ENCODE results near the gene LRIG3. TPM values are rescaled to one million over a fixed set of nuclear protein-coding genes. Genes with fewer than 3 reads are reported as not detected.

LRIG3 gene
- total and polyA plus RNA-seq, 3 experiments from 2014 or later, result 0.22 TPM; not detected in 2

DNA sequence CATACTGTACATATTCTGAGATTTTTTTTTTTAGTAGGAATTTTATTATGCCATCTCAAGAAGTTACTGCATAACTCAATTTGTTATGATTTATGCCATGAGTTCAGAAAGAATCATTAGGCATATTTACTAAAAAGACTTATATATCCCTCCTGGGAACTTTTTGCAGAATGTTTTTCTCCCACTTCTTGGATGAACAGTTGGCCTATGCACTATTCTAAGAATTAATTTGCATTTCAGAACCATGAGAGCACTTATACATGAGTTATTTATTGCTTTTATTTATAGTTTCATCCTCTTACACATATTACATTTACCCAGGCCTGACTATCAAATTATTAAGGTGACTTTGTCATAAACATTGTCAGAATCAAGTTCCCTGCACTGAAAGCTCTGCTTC is 6.3 kb upstream of the LRIG3 start:
- peaks cover 0 to 7% of the 10 kb centered on the region in 2 donors for H3K27me3 Mint-ChIP-seq
- no peak overlapping the region for H3K27ac Mint-ChIP-seq
- H3K36me3 Mint-ChIP-seq, result no peaks in the 10 kb centered on the region
- no peaks in the 10 kb centered on the region for H3K27me3 ChIP-seq (ENCODE audit: insufficient read depth, low read length, poor library complexity, severe bottlenecking)
- no peaks in the 10 kb centered on the region for H3K9me3 ChIP-seq (ENCODE audit: low read length)
- no peaks in the 10 kb centered on the region for H3K4me1 ChIP-seq (ENCODE audit: insufficient read depth, low read length)
- no peaks in the 10 kb centered on the region for H3K36me3 ChIP-seq (ENCODE audit: insufficient read depth, low read length)
- no peaks in the 10 kb centered on the region for H3K4me1 Mint-ChIP-seq
- CTCF ChIA-PET, result no interaction called here
- no peak for DNase-seq
- H3K27ac ChIP-seq (ENCODE audit: low read depth, low read length), result no peak overlapping the region
- no peak overlapping the region for H3K4me3 Mint-ChIP-seq
- POLR2A ChIA-PET, result no interaction called here
- H3K9me3 Mint-ChIP-seq, result peaks cover 0 to 10% (median 2%) of the 10 kb centered on the region in 5 donors
- H3K4me3 ChIP-seq (ENCODE audit: low read length), result no peak overlapping the region

DNA sequence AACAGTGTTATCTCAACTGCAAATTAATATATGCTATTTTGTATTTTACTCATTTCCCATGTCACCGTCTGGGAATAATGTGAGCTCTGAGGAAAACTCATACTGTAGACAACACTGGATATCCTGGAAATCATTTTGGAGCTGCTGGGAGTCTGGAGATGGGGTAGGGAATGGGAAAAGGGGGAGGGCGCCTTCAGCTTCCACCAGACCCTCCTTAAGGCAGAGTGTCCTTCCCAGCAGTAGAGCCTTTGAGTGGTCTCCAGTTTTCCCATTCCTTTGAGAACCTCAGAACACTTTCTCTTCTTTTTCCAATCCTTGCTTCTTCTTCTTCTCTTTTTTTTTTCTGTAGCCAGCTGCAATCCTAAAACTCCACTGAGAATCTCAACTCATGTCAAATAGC is 5.4 kb upstream of the LRIG3 start:
- no peak for DNase-seq
- ChIA-PET POLR2A (no interaction called here), CTCF (interaction anchor here (0.5 kb wide), 1 partner anchor 8 kb away, joined by 3 read pairs; no protein-coding TSS in a partner anchor)
- no peak overlapping the region for H3K27ac ChIP-seq (ENCODE audit: low read depth, low read length)
- H3K27me3 ChIP-seq (ENCODE audit: insufficient read depth, low read length, poor library complexity, severe bottlenecking), result no peaks in the 10 kb centered on the region
- no peak overlapping the region for H3K4me3 ChIP-seq (ENCODE audit: low read length)
- no peaks in the 10 kb centered on the region for H3K4me1 ChIP-seq (ENCODE audit: insufficient read depth, low read length)
- Mint-ChIP-seq H3K4me1 (peaks cover 0 to under 1% (median 0%) of the 10 kb centered on the region in 3 donors), H3K27ac (no peak overlapping the region), H3K27me3 (peaks cover 0 to 14% of the 10 kb centered on the region in 2 donors), H3K36me3 (no peaks in the 10 kb centered on the region), H3K9me3 (peaks cover 0 to 10% (median 0%) of the 10 kb centered on the region in 5 donors), H3K4me3 (no peak overlapping the region)
- H3K36me3 ChIP-seq (ENCODE audit: insufficient read depth, low read length), result no peaks in the 10 kb centered on the region
- no peaks in the 10 kb centered on the region for H3K9me3 ChIP-seq (ENCODE audit: low read length)

- Histone ChIP-seq H3K9me3 (ENCODE audit: low read length) (no peaks in the 10 kb centered on the region), H3K27me3 (ENCODE audit: insufficient read depth, low read length, poor library complexity, severe bottlenecking) (no peaks in the 10 kb centered on the region), H3K27ac (ENCODE audit: low read depth, low read length) (no peak overlapping the region), H3K4me3 (ENCODE audit: low read length) (no peak overlapping the region), H3K4me1 (ENCODE audit: insufficient read depth, low read length) (no peaks in the 10 kb centered on the region), H3K36me3 (ENCODE audit: insufficient read depth, low read length) (no peaks in the 10 kb centered on the region)
- ChIA-PET CTCF (interaction anchor here (0.5 kb wide), 1 partner anchor 9 kb away, joined by 3 read pairs; no protein-coding TSS in a partner anchor), POLR2A (no interaction called here)
- Mint-ChIP-seq H3K9me3 (peaks cover 0 to 10% (median 0%) of the 10 kb centered on the region in 5 donors), H3K4me1 (peaks cover 0 to 5% (median 0%) of the 10 kb centered on the region in 3 donors), H3K27me3 (peaks cover 0 to 18% of the 10 kb centered on the region in 2 donors), H3K27ac (no peak overlapping the region), H3K36me3 (no peaks in the 10 kb centered on the region), H3K4me3 (no peak overlapping the region)
- no peak for DNase-seq
Observed at GRCh38 chr12:58925111-58925611, 4.9 kb upstream of the LRIG3 start.

GRCh38 chr12:58924652-58925051 is 4.3 kb upstream of the LRIG3 start:
- ChIA-PET POLR2A (no interaction called here), CTCF (no interaction called here)
- no peak overlapping the region for H3K27ac Mint-ChIP-seq
- peaks cover 0 to 10% (median 0%) of the 10 kb centered on the region in 5 donors for H3K9me3 Mint-ChIP-seq
- no peaks in the 10 kb centered on the region for H3K36me3 ChIP-seq (ENCODE audit: insufficient read depth, low read length)
- no peaks in the 10 kb centered on the region for H3K27me3 ChIP-seq (ENCODE audit: insufficient read depth, low read length, poor library complexity, severe bottlenecking)
- no peak overlapping the region for H3K4me3 Mint-ChIP-seq
- H3K4me3 ChIP-seq (ENCODE audit: low read length), result no peak overlapping the region
- H3K36me3 Mint-ChIP-seq, result no peaks in the 10 kb centered on the region
- no peak overlapping the region for H3K27ac ChIP-seq (ENCODE audit: low read depth, low read length)
- DNase-seq, result no peak
- no peaks in the 10 kb centered on the region for H3K4me1 ChIP-seq (ENCODE audit: insufficient read depth, low read length)
- peaks cover 0 to 5% (median 0%) of the 10 kb centered on the region in 3 donors for H3K4me1 Mint-ChIP-seq
- H3K9me3 ChIP-seq (ENCODE audit: low read length), result no peaks in the 10 kb centered on the region
- peaks cover 0 to 18% of the 10 kb centered on the region in 2 donors for H3K27me3 Mint-ChIP-seq

DNA sequence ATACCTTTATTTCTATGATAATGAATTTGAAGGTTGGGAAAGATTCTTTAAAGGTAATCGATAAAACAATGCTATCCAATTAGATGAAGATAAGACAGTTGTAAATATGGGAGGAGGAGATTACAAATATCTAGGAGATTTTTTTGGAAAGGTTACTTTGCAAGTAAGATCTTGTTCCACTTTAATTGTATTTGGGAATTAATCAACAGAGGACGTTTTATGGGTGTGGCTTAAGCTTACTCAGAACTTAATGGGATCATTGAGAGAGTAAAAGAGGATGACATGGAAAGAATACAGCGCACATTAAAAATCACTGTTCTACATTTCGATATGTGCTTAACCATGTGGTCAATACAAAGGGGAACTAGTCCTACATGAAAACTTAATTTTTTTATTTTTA is 3.5 kb upstream of the LRIG3 start:
- ChIA-PET CTCF (no interaction called here), POLR2A (no interaction called here)
- Histone ChIP-seq H3K27ac (ENCODE audit: low read depth, low read length) (no peak overlapping the region), H3K4me1 (ENCODE audit: insufficient read depth, low read length) (no peaks in the 10 kb centered on the region), H3K36me3 (ENCODE audit: insufficient read depth, low read length) (no peaks in the 10 kb centered on the region), H3K9me3 (ENCODE audit: low read length) (no peaks in the 10 kb centered on the region), H3K27me3 (ENCODE audit: insufficient read depth, low read length, poor library complexity, severe bottlenecking) (no peaks in the 10 kb centered on the region), H3K4me3 (ENCODE audit: low read length) (no peak overlapping the region)
- Mint-ChIP-seq H3K4me3 (no peak overlapping the region), H3K36me3 (no peaks in the 10 kb centered on the region), H3K27me3 (peaks cover 1 to 23% of the 10 kb centered on the region in 2 donors), H3K9me3 (peaks cover 0 to 10% (median 0%) of the 10 kb centered on the region in 5 donors), H3K4me1 (peaks cover 0 to 5% (median 0%) of the 10 kb centered on the region in 3 donors), H3K27ac (no peak overlapping the region)
- no peak for DNase-seq

DNA sequence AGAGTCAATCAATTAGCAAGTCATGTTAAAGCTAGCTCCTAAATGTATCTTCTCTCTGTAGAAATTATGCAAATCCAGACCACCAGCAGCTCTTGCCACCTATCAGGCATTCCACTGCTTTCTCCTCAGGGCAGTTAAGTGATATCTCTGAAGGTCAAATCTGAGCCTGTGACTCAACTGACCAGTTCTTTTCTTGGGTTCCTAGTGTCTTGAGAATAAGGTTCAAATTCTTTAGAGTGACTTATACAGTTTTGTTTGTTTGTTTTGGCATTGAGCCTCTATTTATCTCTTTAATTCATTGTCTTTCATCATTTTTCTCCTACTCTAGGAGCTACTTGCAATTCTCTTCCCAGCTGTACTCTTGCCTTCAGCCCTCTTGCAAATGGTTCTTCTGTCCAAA is 2.5 kb upstream of the LRIG3 start:
- Mint-ChIP-seq H3K4me1 (peaks cover 0 to 5% (median 0%) of the 10 kb centered on the region in 3 donors), H3K27me3 (peaks cover 5 to 33% of the 10 kb centered on the region in 2 donors), H3K36me3 (no peaks in the 10 kb centered on the region), H3K27ac (peak overlapping the region in 1 of 8 donors; percentile 29), H3K9me3 (peaks cover 0 to 6% (median 0%) of the 10 kb centered on the region in 5 donors), H3K4me3 (no peak overlapping the region)
- no peaks in the 10 kb centered on the region for H3K36me3 ChIP-seq (ENCODE audit: insufficient read depth, low read length)
- no peak overlapping the region for H3K27ac ChIP-seq (ENCODE audit: low read depth, low read length)
- no peaks in the 10 kb centered on the region for H3K27me3 ChIP-seq (ENCODE audit: insufficient read depth, low read length, poor library complexity, severe bottlenecking)
- DNase-seq, result no peak
- CTCF ChIA-PET, result no interaction called here
- POLR2A ChIA-PET, result no interaction called here
- H3K9me3 ChIP-seq (ENCODE audit: low read length), result no peaks in the 10 kb centered on the region
- H3K4me3 ChIP-seq (ENCODE audit: low read length), result no peak overlapping the region
- H3K4me1 ChIP-seq (ENCODE audit: insufficient read depth, low read length), result no peaks in the 10 kb centered on the region

GRCh38 chr12:58920961-58921861 is 907 bp upstream of the LRIG3 start:
- Histone ChIP-seq H3K36me3 (ENCODE audit: insufficient read depth, low read length) (no peaks in the 10 kb centered on the region), H3K27ac (ENCODE audit: low read depth, low read length) (no peak overlapping the region), H3K4me3 (ENCODE audit: low read length) (no peak overlapping the region), H3K4me1 (ENCODE audit: insufficient read depth, low read length) (no peaks in the 10 kb centered on the region), H3K9me3 (ENCODE audit: low read length) (no peaks in the 10 kb centered on the region), H3K27me3 (ENCODE audit: insufficient read depth, low read length, poor library complexity, severe bottlenecking) (no peaks in the 10 kb centered on the region)
- Mint-ChIP-seq H3K4me1 (peaks cover 0 to 5% (median 0%) of the 10 kb centered on the region in 3 donors), H3K27me3 (peaks cover 5 to 33% of the 10 kb centered on the region in 2 donors), H3K4me3 (no peak overlapping the region), H3K36me3 (no peaks in the 10 kb centered on the region), H3K27ac (no peak overlapping the region), H3K9me3 (peaks cover 0 to 6% (median 0%) of the 10 kb centered on the region in 5 donors)
- ChIA-PET POLR2A (no interaction called here), CTCF (no interaction called here)
- DNase-seq, result no peak
